Calu3 (cell line): ENCODE measurements around the gene PRPF38B. TPM values are rescaled to one million over a fixed set of nuclear protein-coding genes. Genes with fewer than 3 reads are reported as not detected.
A peak's percentile ranks its signal among the peaks of the same experiment; 100 is the strongest.
"Not testable (repeated sequence)": the region's sequence is repeated elsewhere in the genome, so short reads cannot be mapped to it uniquely, and the experiment has no call there.

Source experiments
- BruUV-seq: library from RNA; stranded (reverse); fragments of 400-500 nt; replicated peaks from 2 replicates; lab custom pipeline; 2021; lab: Mats Ljungman, UMichigan
- CTCF ChIA-PET: fragments of 300-600 bp; sonication (Branson Sonifier 250); formaldehyde crosslinking; loops from one replicate; lab custom pipeline; 2022; ENCODE audit warnings: antibody characterized with exemption; lab: Charles Lee
- DNase-seq: peaks from one replicate; pipeline ENCODE4 v3.0.0; 2022
- H3K27ac Mint-ChIP-seq: one replicate; pipeline ENCODE4 v1.8.0; 2022; ENCODE audit warnings: mixed read lengths; ENCODE audit not compliant: unreplicated experiment
- H3K27me3 Mint-ChIP-seq: one replicate; pipeline ENCODE4 v1.8.0; 2022; ENCODE audit warnings: mixed read lengths; ENCODE audit not compliant: unreplicated experiment
- H3K36me3 Mint-ChIP-seq: one replicate; pipeline ENCODE4 v1.8.0; 2022; ENCODE audit warnings: mild to moderate bottlenecking, moderate library complexity, mixed read lengths; ENCODE audit not compliant: insufficient read depth, unreplicated experiment
- H3K4me1 Mint-ChIP-seq: one replicate; pipeline ENCODE4 v1.8.0; 2022; ENCODE audit warnings: mild to moderate bottlenecking, low read depth, mixed read lengths; ENCODE audit not compliant: unreplicated experiment
- H3K4me3 Mint-ChIP-seq: one replicate; pipeline ENCODE4 v1.8.0; 2022; ENCODE audit warnings: mild to moderate bottlenecking, low read depth, moderate library complexity, mixed read lengths; ENCODE audit not compliant: unreplicated experiment
- H3K9me3 Mint-ChIP-seq: one replicate; pipeline ENCODE4 v1.8.0; 2022; ENCODE audit warnings: low read depth, mixed read lengths; ENCODE audit not compliant: unreplicated experiment
- intact Hi-C: fragments of 100-400 bp; cut with micrococcal nuclease; formaldehyde crosslinking; loops from one replicate; pipeline ENCODE4 v1.10.0; 2022; ENCODE audit not compliant: unreplicated experiment
- total RNA-seq: library from RNA; stranded (reverse); gene quantifications from 2 replicates; pipeline ENCODE4 v1.2.3, GENCODE V29; 2022
- TF ChIP-seq, protein P1 (sequence below): fragments of 200-600 bp; IDR thresholded peaks from one replicate; pipeline ENCODE4 v1.8.0; 2022; ENCODE audit warnings: antibody characterized with exemption; ENCODE audit not compliant: unreplicated experiment

PRPF38B gene
- total RNA-seq, 1 experiment from 2014 or later, result 47.6 TPM

DNA sequence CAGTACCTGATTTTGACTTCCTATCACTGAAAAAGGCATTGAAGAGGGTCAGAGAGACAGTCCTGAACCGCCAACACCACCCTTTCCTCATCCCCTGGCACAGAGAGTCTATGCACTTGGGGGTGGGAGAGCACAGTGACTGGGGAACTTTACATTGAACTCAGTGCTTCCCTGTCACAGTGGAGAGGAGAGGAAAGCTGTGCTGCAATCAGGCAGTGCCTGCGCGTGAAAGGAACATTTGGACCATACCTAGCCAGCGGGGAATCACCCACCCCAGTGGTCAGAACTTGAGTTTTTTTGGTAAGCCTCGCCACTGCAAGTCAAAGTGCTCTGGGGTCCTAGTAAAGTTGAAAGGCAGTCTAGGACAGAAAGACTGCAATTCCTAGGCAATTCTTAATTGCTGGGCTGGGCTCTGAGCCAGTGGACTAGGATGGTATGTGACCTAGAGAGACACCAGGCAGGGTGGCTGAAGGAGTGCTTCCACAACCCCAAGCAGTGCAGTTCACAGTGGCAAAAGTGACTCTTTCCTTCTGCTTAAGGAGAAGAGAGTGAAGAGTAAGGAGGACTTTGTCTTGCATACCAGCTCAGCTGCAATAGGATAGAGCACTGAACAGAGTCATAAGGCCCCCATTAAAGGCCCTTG, 21.9 kb upstream of the PRPF38B start:
- H3K27me3 Mint-ChIP-seq, result no peaks in the 10 kb centered on the region
- CTCF ChIA-PET, result no interaction called here
- no peak overlapping the region for H3K4me3 Mint-ChIP-seq
- no peaks in the 10 kb centered on the region for H3K36me3 Mint-ChIP-seq
- intact Hi-C loops, result no loop called here
- peaks cover 2% of the 10 kb centered on the region for H3K9me3 Mint-ChIP-seq
- TF ChIP-seq, protein P1, sequence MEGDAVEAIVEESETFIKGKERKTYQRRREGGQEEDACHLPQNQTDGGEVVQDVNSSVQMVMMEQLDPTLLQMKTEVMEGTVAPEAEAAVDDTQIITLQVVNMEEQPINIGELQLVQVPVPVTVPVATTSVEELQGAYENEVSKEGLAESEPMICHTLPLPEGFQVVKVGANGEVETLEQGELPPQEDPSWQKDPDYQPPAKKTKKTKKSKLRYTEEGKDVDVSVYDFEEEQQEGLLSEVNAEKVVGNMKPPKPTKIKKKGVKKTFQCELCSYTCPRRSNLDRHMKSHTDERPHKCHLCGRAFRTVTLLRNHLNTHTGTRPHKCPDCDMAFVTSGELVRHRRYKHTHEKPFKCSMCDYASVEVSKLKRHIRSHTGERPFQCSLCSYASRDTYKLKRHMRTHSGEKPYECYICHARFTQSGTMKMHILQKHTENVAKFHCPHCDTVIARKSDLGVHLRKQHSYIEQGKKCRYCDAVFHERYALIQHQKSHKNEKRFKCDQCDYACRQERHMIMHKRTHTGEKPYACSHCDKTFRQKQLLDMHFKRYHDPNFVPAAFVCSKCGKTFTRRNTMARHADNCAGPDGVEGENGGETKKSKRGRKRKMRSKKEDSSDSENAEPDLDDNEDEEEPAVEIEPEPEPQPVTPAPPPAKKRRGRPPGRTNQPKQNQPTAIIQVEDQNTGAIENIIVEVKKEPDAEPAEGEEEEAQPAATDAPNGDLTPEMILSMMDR, result no peak
- H3K4me1 Mint-ChIP-seq, result no peaks in the 10 kb centered on the region
- no peak overlapping the region for H3K27ac Mint-ChIP-seq
- DNase-seq, result no peak
- no TSS peak for BruUV-seq

- Mint-ChIP-seq H3K9me3 (peaks cover 2% of the 10 kb centered on the region), H3K27ac (no peak overlapping the region), H3K4me3 (no peak overlapping the region), H3K4me1 (no peaks in the 10 kb centered on the region), H3K36me3 (no peaks in the 10 kb centered on the region), H3K27me3 (no peaks in the 10 kb centered on the region)
- CTCF ChIA-PET, result no interaction called here
- intact Hi-C loops, result no loop called here
- no peak for DNase-seq
- BruUV-seq, result no TSS peak
- TF ChIP-seq, protein P1, result no peak
These were observed 21.0 kb upstream of the PRPF38B start for GRCh38 chr1:108671143-108671542.

GRCh38 chr1:108678706-108679105, 13.4 kb upstream of the PRPF38B start:
- Mint-ChIP-seq H3K4me1 (no peaks in the 10 kb centered on the region), H3K27ac (no peak overlapping the region), H3K4me3 (no peak overlapping the region), H3K36me3 (no peaks in the 10 kb centered on the region), H3K9me3 (no peaks in the 10 kb centered on the region), H3K27me3 (no peaks in the 10 kb centered on the region)
- BruUV-seq, result no TSS peak
- CTCF ChIA-PET, result no interaction called here
- DNase-seq, result no peak
- TF ChIP-seq, protein P1, result no peak
- intact Hi-C loops, result no loop called here

GRCh38 chr1:108679586-108680213, 12.4 kb upstream of the PRPF38B start:
- Mint-ChIP-seq H3K27me3 (no peaks in the 10 kb centered on the region), H3K36me3 (no peaks in the 10 kb centered on the region), H3K27ac (no peak overlapping the region), H3K9me3 (no peaks in the 10 kb centered on the region), H3K4me3 (no peak overlapping the region), H3K4me1 (no peaks in the 10 kb centered on the region)
- TF ChIP-seq, protein P1, result no peak
- DNase-seq, result no peak
- intact Hi-C loops, result no loop called here
- no TSS peak for BruUV-seq
- CTCF ChIA-PET, result no interaction called here

- H3K4me3 Mint-ChIP-seq, intact Hi-C loops, H3K4me1 Mint-ChIP-seq, H3K36me3 Mint-ChIP-seq, H3K9me3 Mint-ChIP-seq, H3K27me3 Mint-ChIP-seq, BruUV-seq, H3K27ac Mint-ChIP-seq: not testable (repeated sequence)
- CTCF ChIA-PET, result interaction anchor here (1.6 kb wide), 1 partner anchor 11 kb away, joined by 6 read pairs; the partner anchor contains the start of gene PRPF38B
- DNase-seq, result peak; percentile 11
These were observed 10.4 kb upstream of the PRPF38B start for GRCh38 chr1:108681701-108682100.
